Right lobe of liver (tissue), 6 donors: ENCODE results near the gene ARNT2. TPM values are rescaled to one million over a fixed set of nuclear protein-coding genes. Genes with fewer than 3 reads are reported as not detected.

ENCODE experiments used
- ATAC-seq, 4 donors: fragments of 200-7000 bp; cut with Tn5 transposase; one replicate each; pipeline ENCODE4 v1.9.1; 2020; ENCODE audit warnings: mild to moderate bottlenecking in 4 of 4, moderate library complexity in 4 of 4
- DNase-seq, 3 donors: peaks; one replicate each; pipeline ENCODE4 v3.0.0-alpha.2; 2020
- H3K27ac ChIP-seq, 3 donors: fragments of 200-600 bp; one replicate each; pipeline ENCODE4 v1.8.0; 2022
- H3K27me3 ChIP-seq, 2 donors: fragments of 200-600 bp; one replicate each; pipeline ENCODE4 v1.8.0; 2022
- H3K36me3 ChIP-seq, 4 donors: fragments of 200-600 bp; sonication (generic) in 1 of 4; one replicate each; pipeline versions ENCODE4 v1.5.1 to v1.8.0; 2017 to 2022; ENCODE audit warnings: control low read depth in 1 of 4
- H3K4me1 ChIP-seq, 4 donors: fragments of 200-600 bp; sonication (generic) in 1 of 4; one replicate each; pipeline versions ENCODE4 v1.5.1 to v1.8.0; 2017 to 2022; ENCODE audit warnings: control low read depth in 1 of 4
- H3K4me3 ChIP-seq, 3 donors: fragments of 200-600 bp; one replicate each; pipeline ENCODE4 v1.8.0; 2022
- H3K9me3 ChIP-seq, 4 donors: fragments of 200-600 bp; sonication (generic) in 1 of 4; one replicate each; pipeline versions ENCODE4 v1.5.1 to v1.8.0; 2017 to 2022; ENCODE audit warnings: control low read depth in 1 of 4
- POLR2A ChIP-seq: fragments of 450-650 bp; IDR thresholded peaks from one replicate; pipeline ENCODE4 v1.6.1; 2017; ENCODE audit warnings: antibody characterized with exemption, mild to moderate bottlenecking
- WGBS: methylation state at CpG from one replicate; pipeline ENCODE4 v1.1.6; 2018; ENCODE audit warnings: low coverage, low lambda C conversion rate; ENCODE audit not compliant: insufficient coverage; ENCODE audit errors: missing lambda C conversion rate; 5-methylcytosine and 5-hydroxymethylcytosine counted together
- intact Hi-C, 2 donors: fragments of 100-400 bp; cut with DNase I; formaldehyde crosslinking; loops; one replicate each; pipeline versions ENCODE4 v1.11.2 to v1.14.1; 2022
- total RNA-seq, 6 experiments: library from RNA; depleted of rRNA in 2 of 6; stranded (reverse); fragments of >200 nt in 2 of 6; fragmentation: NEBNext Ultra II Directional in 3 of 6; extraction: Animal tissue kit (Norgen Biotek cat#: 25700) in 3 of 6; gene quantifications; one replicate each; pipeline versions ENCODE4 v1.1.0 to v1.2.4, GENCODE V29; 2016 to 2023
- TF ChIP-seq, protein P1 (sequence below), 4 donors: fragments of 200-600 bp in 3 of 4; fragments of 450-650 bp in 1 of 4; IDR thresholded peaks; one replicate each; pipeline versions ENCODE4 v1.5.1 to v1.8.0; 2016 to 2022; ENCODE audit warnings: antibody characterized with exemption in 4 of 4, mild to moderate bottlenecking in 2 of 4
- donor health status: DM: no; HTN: yes; CAD: no.
- donor health status: DM: no; HTN: no; CAD: no.
- donor health status: DM: no; HTN: no; CAD: no.
- donor health status: DM: no; HTN: yes; CAD: no.
- donor health status: DM: no; HTN: yes; CAD: no.

Gene ARNT2
- total RNA-seq, 6 experiments from 2014 or later: 0.12 to 1.3 (median 0.46) TPM

DNA sequence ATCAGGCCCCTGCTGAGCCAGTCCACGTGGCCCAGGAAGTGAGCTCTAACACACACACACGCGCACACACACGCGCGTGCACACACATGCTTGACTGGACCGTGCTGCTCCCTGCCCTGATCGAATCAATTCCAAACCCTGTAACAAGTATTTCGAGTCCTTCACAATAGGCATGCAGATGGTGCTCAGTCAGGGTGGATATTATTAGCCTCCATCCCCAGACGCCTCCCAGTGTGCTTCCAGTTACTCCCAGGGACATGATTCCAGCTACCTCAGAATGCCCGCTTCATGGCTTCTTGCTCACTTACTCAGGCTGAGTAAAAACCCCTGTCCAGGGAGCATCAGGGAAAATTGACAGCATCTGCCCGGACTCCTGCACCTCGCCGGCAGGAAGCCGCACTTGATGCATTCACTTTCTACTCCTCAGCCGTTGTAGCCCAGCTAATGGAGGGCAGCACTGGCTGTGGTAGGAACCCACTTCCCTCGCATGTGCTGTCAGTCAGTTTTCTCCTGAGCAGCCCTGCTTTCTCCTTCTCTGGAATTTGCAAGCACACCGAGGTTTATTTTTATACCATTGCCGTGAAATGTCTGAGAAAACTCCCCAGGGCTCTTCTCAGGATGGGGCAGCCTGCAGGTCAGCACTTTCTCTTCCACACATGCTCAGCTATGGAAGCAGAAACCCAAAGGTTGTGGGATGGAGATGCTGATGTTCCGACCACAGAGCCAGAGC is 164.9 kb downstream of the ARNT2 start:
- TF ChIP-seq POLR2A: no peak
- no peaks in the 10 kb centered on the region for H3K36me3 ChIP-seq
- no peaks in the 10 kb centered on the region for H3K4me1 ChIP-seq
- no peaks in the 10 kb centered on the region for H3K27me3 ChIP-seq
- H3K9me3 ChIP-seq: no peaks in the 10 kb centered on the region
- no peak for DNase-seq
- no peak overlapping the region for H3K4me3 ChIP-seq
- intact Hi-C loops: loop anchor here (5.0 to 10.0 kb wide), 2 partner anchors 208 to 406 kb away; partner anchors contain the start of gene CEMIP (in 2 of the 2)
- no peak overlapping the region for H3K27ac ChIP-seq
- WGBS: 74% methylated on average over 15 of the region's 20 CpGs
- ATAC-seq: no peak

GRCh38 chr15:80569656-80570055 is 165.5 kb downstream of the ARNT2 start:
- Histone ChIP-seq H3K4me1 (no peaks in the 10 kb centered on the region), H3K4me3 (no peak overlapping the region), H3K9me3 (no peaks in the 10 kb centered on the region), H3K27ac (no peak overlapping the region), H3K27me3 (no peaks in the 10 kb centered on the region), H3K36me3 (no peaks in the 10 kb centered on the region)
- intact Hi-C loops: loop anchor here (5.0 to 10.0 kb wide), 2 partner anchors 208 to 405 kb away; partner anchors contain the start of gene CEMIP (in 2 of the 2)
- ATAC-seq: no peak
- 90% methylated on average over 2 of the region's 4 CpGs for WGBS
- DNase-seq: no peak
- TF ChIP-seq, protein P1, sequence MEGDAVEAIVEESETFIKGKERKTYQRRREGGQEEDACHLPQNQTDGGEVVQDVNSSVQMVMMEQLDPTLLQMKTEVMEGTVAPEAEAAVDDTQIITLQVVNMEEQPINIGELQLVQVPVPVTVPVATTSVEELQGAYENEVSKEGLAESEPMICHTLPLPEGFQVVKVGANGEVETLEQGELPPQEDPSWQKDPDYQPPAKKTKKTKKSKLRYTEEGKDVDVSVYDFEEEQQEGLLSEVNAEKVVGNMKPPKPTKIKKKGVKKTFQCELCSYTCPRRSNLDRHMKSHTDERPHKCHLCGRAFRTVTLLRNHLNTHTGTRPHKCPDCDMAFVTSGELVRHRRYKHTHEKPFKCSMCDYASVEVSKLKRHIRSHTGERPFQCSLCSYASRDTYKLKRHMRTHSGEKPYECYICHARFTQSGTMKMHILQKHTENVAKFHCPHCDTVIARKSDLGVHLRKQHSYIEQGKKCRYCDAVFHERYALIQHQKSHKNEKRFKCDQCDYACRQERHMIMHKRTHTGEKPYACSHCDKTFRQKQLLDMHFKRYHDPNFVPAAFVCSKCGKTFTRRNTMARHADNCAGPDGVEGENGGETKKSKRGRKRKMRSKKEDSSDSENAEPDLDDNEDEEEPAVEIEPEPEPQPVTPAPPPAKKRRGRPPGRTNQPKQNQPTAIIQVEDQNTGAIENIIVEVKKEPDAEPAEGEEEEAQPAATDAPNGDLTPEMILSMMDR (IDR thresholded peaks at IDR 0.05): no peak
- no peak for TF ChIP-seq POLR2A

- H3K9me3 ChIP-seq: no peaks in the 10 kb centered on the region
- no peak overlapping the region for H3K27ac ChIP-seq
- no peak overlapping the region for H3K4me3 ChIP-seq
- DNase-seq (no peak), ATAC-seq (no peak)
- TF ChIP-seq, protein P1 (IDR thresholded peaks at IDR 0.05): no peak
- TF ChIP-seq POLR2A: no peak
- intact Hi-C loops: no loop called here
- no peaks in the 10 kb centered on the region for H3K36me3 ChIP-seq
- H3K27me3 ChIP-seq: no peaks in the 10 kb centered on the region
- 64% methylated on average over 5 of the region's 6 CpGs for WGBS
- H3K4me1 ChIP-seq: no peaks in the 10 kb centered on the region
Observed at GRCh38 chr15:80570553-80570952, 166.4 kb downstream of the ARNT2 start.

DNA sequence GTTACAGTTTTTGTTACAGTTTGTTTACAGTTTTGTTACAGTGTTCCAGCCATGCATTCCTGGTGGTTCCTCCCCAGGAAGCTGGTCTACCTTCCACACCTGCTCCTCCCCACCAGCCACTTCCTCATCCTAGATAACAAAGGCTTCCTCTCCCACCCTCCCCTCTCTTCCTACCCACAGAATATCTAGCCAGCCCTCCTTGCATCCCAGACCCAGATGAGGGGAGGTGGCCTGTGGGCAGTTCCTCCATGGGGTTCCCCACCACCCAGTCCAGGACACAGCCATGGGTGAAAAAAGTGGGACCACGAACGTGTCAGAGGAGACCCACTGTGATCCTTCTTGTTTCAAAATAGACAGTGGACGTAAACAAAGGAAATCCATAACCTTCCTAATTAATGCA is 168.2 kb downstream of the ARNT2 start:
- no peaks in the 10 kb centered on the region for H3K4me1 ChIP-seq
- WGBS: 26% methylated on average over 3 of the region's 3 CpGs
- DNase-seq (peak in 1 of 3 donors; percentile 8), ATAC-seq (no peak)
- H3K9me3 ChIP-seq: no peaks in the 10 kb centered on the region
- H3K4me3 ChIP-seq: no peak overlapping the region
- H3K27ac ChIP-seq: no peak overlapping the region
- no peaks in the 10 kb centered on the region for H3K36me3 ChIP-seq
- intact Hi-C loops: no loop called here
- no peaks in the 10 kb centered on the region for H3K27me3 ChIP-seq
- TF ChIP-seq, protein P1 (IDR thresholded peaks at IDR 0.05): no peak
- TF ChIP-seq POLR2A: no peak

DNA sequence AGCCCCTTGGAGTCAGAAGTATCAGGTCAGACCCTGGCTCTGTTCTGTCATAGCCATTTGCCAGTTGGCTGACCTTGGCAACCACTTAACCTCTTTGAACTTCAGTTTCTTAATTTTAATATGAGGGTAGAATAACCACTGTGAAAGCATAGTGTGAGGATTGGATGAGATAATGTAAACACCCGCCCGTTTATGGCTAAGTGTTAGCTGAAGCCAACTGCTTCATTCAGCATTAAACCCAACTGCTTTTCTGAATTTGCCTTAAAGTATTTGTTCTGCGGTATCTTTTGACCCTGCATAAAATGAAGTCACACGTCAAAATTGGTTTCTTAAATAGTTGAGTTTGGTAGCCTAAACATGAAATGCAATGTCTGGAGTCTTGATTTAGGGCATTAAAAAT is 169.4 kb downstream of the ARNT2 start:
- no peak for DNase-seq
- Histone ChIP-seq H3K9me3 (no peaks in the 10 kb centered on the region), H3K27me3 (no peaks in the 10 kb centered on the region), H3K36me3 (no peaks in the 10 kb centered on the region), H3K27ac (no peak overlapping the region), H3K4me3 (no peak overlapping the region), H3K4me1 (no peaks in the 10 kb centered on the region)
- 63% methylated on average over 4 of the region's 4 CpGs for WGBS
- no peak for ATAC-seq
- TF ChIP-seq POLR2A: no peak
- TF ChIP-seq, protein P1 (IDR thresholded peaks at IDR 0.05): no peak
- intact Hi-C loops: no loop called here
